IMR-90 (cell line): ENCODE data around the gene HPS4. TPM values are rescaled to one million over a fixed set of nuclear protein-coding genes. Genes with fewer than 3 reads are reported as not detected.

ENCODE experiments used
- ATAC-seq: fragments of 200-7000 bp; cut with Tn5 transposase; 2 replicates; pipeline ENCODE4 v1.9.1; 2020; ENCODE audit warnings: low read depth, mild to moderate bottlenecking, moderate library complexity
- BruUV-seq: library from RNA; stranded (reverse); fragments of 400-500 nt; replicated peaks from 2 replicates; lab custom pipeline; 2021; lab: Mats Ljungman, UMichigan
- CTCF ChIA-PET: fragments of 300-600 bp; formaldehyde crosslinking; extraction: SDS; loops from one replicate; lab custom pipeline; 2021; ENCODE audit warnings: antibody characterized with exemption; lab: Yijun Ruan, JAX
- POLR2A ChIA-PET: fragments of 300-600 bp; sonication (Branson Sonifier 250); formaldehyde crosslinking; loops from one replicate; lab custom pipeline; 2022; ENCODE audit warnings: antibody characterized with exemption; ENCODE audit not compliant: unreplicated experiment; lab: Charles Lee
- DNase-seq: peaks from one replicate; pipeline ENCODE4 v3.0.0; 2013
- H2AFZ ChIP-seq: replicated peaks from 2 replicates; pipeline ENCODE3; 2013; ENCODE audit warnings: low read length, mild to moderate bottlenecking; ENCODE audit not compliant: poor library complexity
- H2AK5ac ChIP-seq: 2 replicates; pipeline ENCODE4 v1.6.1; 2013; ENCODE audit warnings: low read depth, low read length, inconsistent platforms
- H2AK9ac ChIP-seq: replicated peaks from 2 replicates; pipeline ENCODE3; 2013; ENCODE audit warnings: mild to moderate bottlenecking, low read depth, low read length, moderate library complexity; ENCODE audit not compliant: poor library complexity
- H2BK120ac ChIP-seq: 2 replicates; pipeline ENCODE4 v1.6.1; 2013; ENCODE audit warnings: low read depth, low read length, inconsistent platforms
- H2BK15ac ChIP-seq: 3 replicates; pipeline ENCODE4 v1.6.1; 2013; ENCODE audit warnings: low read depth, low read length, inconsistent platforms
- H2BK20ac ChIP-seq: 2 replicates; pipeline ENCODE4 v1.6.1; 2013; ENCODE audit warnings: low read depth, mild to moderate bottlenecking, inconsistent platforms, low read length, moderate library complexity
- H2BK5ac ChIP-seq: 2 replicates; pipeline ENCODE4 v1.6.1; 2013; ENCODE audit warnings: mild to moderate bottlenecking, low read depth, low read length, inconsistent platforms; ENCODE audit not compliant: poor library complexity, severe bottlenecking
- H3K14ac ChIP-seq: replicated peaks from 2 replicates; pipeline ENCODE4 v1.6.1; 2013; ENCODE audit warnings: low read depth, low read length, inconsistent platforms
- H3K18ac ChIP-seq: 2 replicates; pipeline ENCODE4 v1.6.1; 2013; ENCODE audit warnings: low read depth, low read length, control low read depth
- H3K23ac ChIP-seq: 2 replicates; pipeline ENCODE4 v1.6.1; 2013; ENCODE audit warnings: low read depth, low read length, inconsistent platforms
- H3K27ac ChIP-seq: 2 replicates; pipeline ENCODE4 v1.5.1; 2013; ENCODE audit warnings: mild to moderate bottlenecking, control low read depth, low read length; ENCODE audit not compliant: insufficient read depth
- H3K27me3 ChIP-seq: 2 replicates; pipeline ENCODE4 v1.6.1; 2013; ENCODE audit warnings: low read length; ENCODE audit not compliant: control insufficient read depth, insufficient read depth
- H3K36me3 ChIP-seq: 2 replicates; pipeline ENCODE4 v1.6.1; 2013; ENCODE audit warnings: low read length, mixed read lengths; ENCODE audit not compliant: control insufficient read depth, insufficient read depth
- H3K4ac ChIP-seq: 2 replicates; pipeline ENCODE4 v1.6.1; 2013; ENCODE audit warnings: low read depth, low read length, inconsistent platforms
- H3K4me1 ChIP-seq: 2 replicates; pipeline ENCODE4 v1.6.1; 2013; ENCODE audit warnings: low read length, mixed read lengths; ENCODE audit not compliant: control insufficient read depth, insufficient read depth
- H3K4me2 ChIP-seq: 2 replicates; pipeline ENCODE4 v1.6.1; 2013; ENCODE audit warnings: low read depth, mild to moderate bottlenecking, control low read depth, low read length, moderate library complexity
- H3K4me3 ChIP-seq: 2 replicates; pipeline ENCODE4 v1.5.1; 2013; ENCODE audit warnings: low read depth, mild to moderate bottlenecking, control low read depth, low read length, moderate library complexity; ENCODE audit not compliant: insufficient read depth
- H3K56ac ChIP-seq: 2 replicates; pipeline ENCODE4 v1.6.1; 2013; ENCODE audit warnings: low read length, inconsistent platforms; ENCODE audit not compliant: insufficient read depth; ENCODE audit errors: extremely low read depth
- H3K79me1 ChIP-seq, 2 experiments: 2 replicates each; pipeline ENCODE4 v1.6.1; 2013; ENCODE audit warnings: low read length in 2 of 2, inconsistent platforms in 1 of 2, low read depth in 1 of 2
- H3K9ac ChIP-seq: 2 replicates; pipeline ENCODE4 v1.6.1; 2013; ENCODE audit warnings: low read depth, low read length, control low read depth
- H3K9me1 ChIP-seq: 2 replicates; pipeline ENCODE4 v1.6.1; 2013; ENCODE audit warnings: low read length, inconsistent platforms; ENCODE audit not compliant: insufficient read depth
- H3K9me3 ChIP-seq: 2 replicates; pipeline ENCODE4 v1.6.1; 2013; ENCODE audit warnings: low read length; ENCODE audit not compliant: control insufficient read depth, insufficient read depth
- H4K20me1 ChIP-seq: 2 replicates; pipeline ENCODE4 v1.6.1; 2013; ENCODE audit warnings: low read length, inconsistent platforms; ENCODE audit not compliant: insufficient read depth
- H4K5ac ChIP-seq: 2 replicates; pipeline ENCODE4 v1.6.1; 2013; ENCODE audit warnings: mild to moderate bottlenecking, low read depth, low read length, control low read depth
- H4K8ac ChIP-seq, 2 experiments: 2 replicates each; pipeline ENCODE4 v1.6.1; 2013; ENCODE audit warnings: low read depth in 2 of 2, low read length in 2 of 2, control low read depth in 1 of 2, inconsistent platforms in 1 of 2
- H4K91ac ChIP-seq: 2 replicates; pipeline ENCODE4 v1.6.1; 2013; ENCODE audit warnings: low read depth, low read length, inconsistent platforms; ENCODE audit not compliant: insufficient read depth
- POLR2A ChIP-seq: IDR thresholded peaks from 2 replicates; pipeline ENCODE4 v1.6.1; 2012; ENCODE audit warnings: mild to moderate bottlenecking, low read depth, low read length
- RAD21 ChIP-seq: IDR thresholded peaks from 2 replicates; pipeline ENCODE4 v1.6.1; 2012; ENCODE audit warnings: low read length, improper control_type of control experiment
- RCOR1 ChIP-seq: IDR thresholded peaks from 2 replicates; pipeline ENCODE4 v1.6.1; 2012; ENCODE audit warnings: mild to moderate bottlenecking, low read length, improper control_type of control experiment; ENCODE audit not compliant: insufficient replicate concordance
- SMC3 ChIP-seq: fragments of 150-350 bp; IDR thresholded peaks from 2 replicates; pipeline ENCODE4 v1.6.1; 2016; ENCODE audit warnings: low read depth, mild to moderate bottlenecking, antibody characterized with exemption, low read length, moderate library complexity
- WGBS, 2 experiments: methylation state at CpG; one replicate each; pipeline versions ENCODE4 v1.1.5 to v1.1.7; 2013; ENCODE audit warnings: missing lambda C conversion rate in 2 of 2; ENCODE audit not compliant: insufficient read length in 1 of 2; ENCODE audit errors: extremely low coverage in 2 of 2; 5-methylcytosine and 5-hydroxymethylcytosine counted together
- dilution Hi-C: fragments of 300-500 bp; cut with HindIII; formaldehyde crosslinking; loops from one replicate; pipeline ENCODE4 v1.14.3; 2018; ENCODE audit warnings: low sequenced_read_pairs; ENCODE audit not compliant: unreplicated experiment
- in situ Hi-C: fragments of 300-500 bp; cut with MboI; formaldehyde crosslinking; loops from 3 replicates; pipeline ENCODE4 v1.14.3; 2019; ENCODE audit warnings: low sequenced_read_pairs, inconsistent platforms, mixed read lengths
- intact Hi-C: fragments of 100-400 bp; cut with micrococcal nuclease; formaldehyde crosslinking; loops from 2 replicates; pipeline ENCODE4 v1.10.0; 2022
- polyA plus RNA-seq, 3 experiments: library from polyadenylated mRNA; depleted of rRNA; stranded (reverse); fragments of >200 nt; gene quantifications; 2 replicates each; pipeline ENCODE4 v1.2.3, GENCODE V29; 2012; ENCODE audit warnings: low replicate concordance in 1 of 3
- total RNA-seq: library from RNA; depleted of rRNA; stranded (reverse); fragments of >200 nt; gene quantifications from 2 replicates; pipeline ENCODE4 v1.2.3, GENCODE V29; 2012

Gene HPS4
- total and polyA plus RNA-seq, 2 of the 4 experiments (the other 2 are of a cell fraction) = 15.8 to 19.0 TPM

DNA sequence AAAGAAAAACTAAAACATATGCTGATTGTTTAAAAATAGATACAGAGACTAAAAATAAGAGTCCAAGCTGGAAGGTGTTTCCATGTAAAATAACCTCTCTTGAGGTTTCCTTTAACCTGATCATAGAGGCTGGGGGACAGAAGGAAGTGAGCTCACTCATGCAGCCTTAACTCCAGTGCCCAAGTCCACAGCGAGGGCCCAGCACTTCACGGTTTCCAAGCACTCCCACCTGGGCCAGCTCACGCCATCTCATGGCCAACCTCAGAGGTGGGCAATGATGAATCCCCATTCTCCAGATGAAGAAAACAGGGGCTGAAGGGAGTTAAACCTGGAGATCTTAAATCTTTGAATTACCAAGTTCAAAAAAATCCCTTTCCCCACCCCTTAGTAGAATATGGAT lies 43.6 kb upstream of the HPS4 start:
- no peak for DNase-seq
- no peak overlapping the region for H3K14ac ChIP-seq
- no peak overlapping the region for H4K8ac ChIP-seq
- no peak overlapping the region for H2AFZ ChIP-seq
- H2AK5ac ChIP-seq = no peak overlapping the region
- intact Hi-C loops (no loop called here), dilution Hi-C loops (no loop called here), in situ Hi-C loops (no loop called here)
- H3K18ac ChIP-seq = no peak overlapping the region
- no peak overlapping the region for H2AK9ac ChIP-seq
- H2BK120ac ChIP-seq = no peak overlapping the region
- H3K4me1 ChIP-seq = no peaks in the 10 kb centered on the region
- H2BK5ac ChIP-seq = no peak overlapping the region
- H4K5ac ChIP-seq = no peak overlapping the region
- no peaks in the 10 kb centered on the region for H4K20me1 ChIP-seq
- no peaks in the 10 kb centered on the region for H3K9me3 ChIP-seq
- H2BK15ac ChIP-seq = no peak overlapping the region
- WGBS, 2 experiments = no CpG with 5 or more reads among the region's 3 CpGs
- H3K56ac ChIP-seq = no peak overlapping the region
- no TSS peak for BruUV-seq
- H3K4me3 ChIP-seq = no peak overlapping the region
- H3K9ac ChIP-seq = no peak overlapping the region
- H3K79me1 ChIP-seq = peaks cover 0 to 11% of the 10 kb centered on the region in 2 experiments; a peak in 2 of 4 replicates
- TF ChIP-seq RCOR1 = no peak
- no peak for TF ChIP-seq RAD21
- TF ChIP-seq SMC3 = no peak
- no peak for TF ChIP-seq POLR2A
- H3K27ac ChIP-seq = no peak overlapping the region
- no peak overlapping the region for H2BK20ac ChIP-seq
- ChIA-PET POLR2A (no interaction called here), CTCF (no interaction called here)
- peaks cover 21% of the 10 kb centered on the region for H3K36me3 ChIP-seq
- ATAC-seq = no peak
- no peaks in the 10 kb centered on the region for H3K27me3 ChIP-seq
- no peak overlapping the region for H3K4me2 ChIP-seq
- no peak overlapping the region for H3K23ac ChIP-seq
- no peak overlapping the region for H4K91ac ChIP-seq
- no peak overlapping the region for H3K4ac ChIP-seq
- peaks cover 3% of the 10 kb centered on the region; the same call in 1 of the 2 replicates for H3K9me1 ChIP-seq
